ENCODE results near the gene RBMX. TPM values are rescaled to one million over a fixed set of nuclear protein-coding genes. Genes with fewer than 3 reads are reported as not detected.

RBMX gene
- total RNA-seq, 2 donors from 2014 or later: 170 to 211 TPM

DNA sequence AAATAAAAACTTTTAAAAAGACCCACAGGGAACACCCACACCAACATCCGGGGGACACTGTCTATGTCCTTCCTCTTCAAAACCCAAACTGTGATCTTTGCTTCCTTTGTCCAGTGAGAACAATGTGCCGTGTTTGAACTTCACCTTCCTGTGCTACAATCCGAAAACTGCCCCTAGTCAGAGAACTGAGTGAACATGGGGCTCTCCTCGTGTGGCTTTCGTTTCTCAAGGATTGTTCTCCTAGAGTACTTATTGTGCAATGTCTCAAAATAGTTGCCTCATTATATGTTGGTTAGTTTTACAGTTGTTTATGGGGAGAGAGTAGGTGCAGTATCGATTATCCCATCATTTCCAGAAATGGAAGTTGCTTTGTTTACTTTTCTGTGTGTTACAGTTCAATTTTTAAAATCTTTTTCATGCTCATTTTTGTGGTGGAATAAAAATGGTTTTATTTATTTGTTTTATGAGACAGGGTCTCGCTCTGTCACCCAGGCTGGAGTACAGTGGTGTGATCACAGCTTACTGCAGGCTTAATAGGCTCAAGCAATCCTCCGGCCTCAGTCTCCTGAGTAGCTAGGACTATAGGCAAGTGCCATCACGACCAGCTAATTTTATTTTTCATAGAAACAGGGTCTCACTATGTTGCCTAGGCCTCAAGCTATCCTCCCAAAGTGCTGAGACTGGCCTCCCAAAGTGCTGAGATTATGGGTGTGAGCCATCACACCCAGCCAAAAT is 29.9 kb downstream of the RBMX start:
- no peaks in the 10 kb centered on the region for H3K27me3 Mint-ChIP-seq
- peaks cover 6% of the 10 kb centered on the region for H3K36me3 Mint-ChIP-seq
- H3K27ac Mint-ChIP-seq: no peak overlapping the region
- ATAC-seq: no peak
- H3K4me3 Mint-ChIP-seq: no peak overlapping the region
- H3K4me1 Mint-ChIP-seq (ENCODE audit: low read depth in 2 of 2): peaks cover 3 to 7% of the 10 kb centered on the region in 2 donors
- no peaks in the 10 kb centered on the region for H3K9me3 Mint-ChIP-seq
- DNase-seq (ENCODE audit: low spot score): no peak

- Mint-ChIP-seq H3K36me3 (peaks cover 10% of the 10 kb centered on the region), H3K4me3 (no peak overlapping the region), H3K9me3 (no peaks in the 10 kb centered on the region), H3K27me3 (no peaks in the 10 kb centered on the region), H3K27ac (no peak overlapping the region), H3K4me1 (ENCODE audit: low read depth in 2 of 2) (peaks cover 3 to 5% of the 10 kb centered on the region in 2 donors)
- DNase-seq (ENCODE audit: low spot score) (no peak), ATAC-seq (no peak)
These were observed 31.1 kb downstream of the RBMX start for GRCh38 chrX:136849395-136849794.

GRCh38 chrX:136847874-136848273 is 32.7 kb downstream of the RBMX start:
- ATAC-seq (no peak), DNase-seq (ENCODE audit: low spot score) (no peak)
- H3K36me3 Mint-ChIP-seq: peaks cover 5% of the 10 kb centered on the region
- H3K4me1 Mint-ChIP-seq (ENCODE audit: low read depth in 2 of 2): peaks cover 0 to 3% of the 10 kb centered on the region in 2 donors
- H3K4me3 Mint-ChIP-seq: no peak overlapping the region
- no peaks in the 10 kb centered on the region for H3K27me3 Mint-ChIP-seq
- H3K27ac Mint-ChIP-seq: no peak overlapping the region
- no peaks in the 10 kb centered on the region for H3K9me3 Mint-ChIP-seq

GRCh38 chrX:136839196-136839595 is 41.3 kb downstream of the RBMX start:
- no peaks in the 10 kb centered on the region for H3K27me3 Mint-ChIP-seq
- no peak for ATAC-seq
- H3K4me3 Mint-ChIP-seq: no peak overlapping the region
- H3K9me3 Mint-ChIP-seq: no peaks in the 10 kb centered on the region
- H3K36me3 Mint-ChIP-seq: no peaks in the 10 kb centered on the region
- no peak overlapping the region for H3K27ac Mint-ChIP-seq
- peaks cover 0 to 3% of the 10 kb centered on the region in 2 donors for H3K4me1 Mint-ChIP-seq (ENCODE audit: low read depth in 2 of 2)
- no peak for DNase-seq (ENCODE audit: low spot score)

GRCh38 chrX:136835761-136836160 is 44.8 kb downstream of the RBMX start:
- no peak overlapping the region for H3K4me3 Mint-ChIP-seq
- H3K4me1 Mint-ChIP-seq (ENCODE audit: low read depth in 2 of 2): peaks cover 0 to 3% of the 10 kb centered on the region in 2 donors
- H3K36me3 Mint-ChIP-seq: no peaks in the 10 kb centered on the region
- no peak for ATAC-seq
- no peaks in the 10 kb centered on the region for H3K9me3 Mint-ChIP-seq
- DNase-seq (ENCODE audit: low spot score): no peak
- H3K27me3 Mint-ChIP-seq: no peaks in the 10 kb centered on the region
- H3K27ac Mint-ChIP-seq: no peak overlapping the region

DNA sequence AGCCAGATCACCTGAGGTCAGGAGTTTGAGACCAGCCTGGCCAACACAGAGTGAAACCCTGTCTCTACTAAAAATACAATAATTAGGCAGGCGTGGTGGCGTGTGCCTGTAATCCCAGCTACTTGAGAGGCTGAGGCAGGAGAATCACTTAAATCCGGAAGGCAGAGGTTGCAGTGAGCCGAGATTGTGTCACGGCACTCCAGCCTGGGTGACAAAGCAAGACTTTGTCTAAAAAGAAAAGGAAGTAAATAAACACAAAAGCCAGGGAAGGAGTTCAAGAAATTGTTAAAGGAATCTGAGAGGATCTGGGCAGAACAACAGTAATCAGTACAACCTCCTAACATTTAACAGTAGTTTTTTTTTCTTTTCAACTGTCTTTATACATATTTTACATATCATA is 51.1 kb downstream of the RBMX start:
- DNase-seq (ENCODE audit: low spot score) (no peak), ATAC-seq (no peak)
- H3K4me3 Mint-ChIP-seq: no peak overlapping the region
- H3K4me1 Mint-ChIP-seq (ENCODE audit: low read depth in 2 of 2): no peaks in the 10 kb centered on the region
- no peaks in the 10 kb centered on the region for H3K9me3 Mint-ChIP-seq
- H3K27ac Mint-ChIP-seq: no peak overlapping the region
- H3K27me3 Mint-ChIP-seq: no peaks in the 10 kb centered on the region
- H3K36me3 Mint-ChIP-seq: no peaks in the 10 kb centered on the region

DNA sequence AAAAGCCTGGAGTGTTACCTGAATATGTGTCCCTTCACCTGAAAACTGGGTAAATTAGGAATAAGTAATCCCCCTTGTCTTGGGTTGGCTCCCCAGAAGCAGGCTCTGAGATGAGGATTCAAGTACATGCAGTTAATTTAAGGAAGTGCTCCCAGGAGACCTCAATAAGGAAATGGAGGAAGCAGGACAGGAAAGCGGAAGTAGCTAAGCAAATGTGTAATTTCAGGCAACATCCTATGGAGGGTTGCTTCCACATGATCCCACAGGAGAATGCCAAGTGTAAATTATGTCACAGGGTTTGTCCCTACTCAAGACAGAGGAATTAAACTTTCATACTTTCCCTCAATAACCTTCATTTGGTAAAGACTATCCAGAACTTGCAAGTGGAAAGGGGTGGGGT is 51.7 kb downstream of the RBMX start:
- Mint-ChIP-seq H3K27ac (no peak overlapping the region), H3K9me3 (no peaks in the 10 kb centered on the region), H3K27me3 (no peaks in the 10 kb centered on the region), H3K4me3 (no peak overlapping the region), H3K4me1 (ENCODE audit: low read depth in 2 of 2) (no peaks in the 10 kb centered on the region), H3K36me3 (no peaks in the 10 kb centered on the region)
- no peak for DNase-seq (ENCODE audit: low spot score)
- ATAC-seq: no peak

GRCh38 chrX:136827026-136827425 is 53.5 kb downstream of the RBMX start:
- Mint-ChIP-seq H3K27me3 (no peaks in the 10 kb centered on the region), H3K27ac (no peak overlapping the region), H3K36me3 (no peaks in the 10 kb centered on the region), H3K9me3 (no peaks in the 10 kb centered on the region), H3K4me3 (no peak overlapping the region), H3K4me1 (ENCODE audit: low read depth in 2 of 2) (no peaks in the 10 kb centered on the region)
- no peak for ATAC-seq
- no peak for DNase-seq (ENCODE audit: low spot score)

GRCh38 chrX:136825771-136826170 is 54.8 kb downstream of the RBMX start:
- H3K27ac Mint-ChIP-seq: no peak overlapping the region
- peaks cover 0 to 2% of the 10 kb centered on the region in 2 donors for H3K27me3 Mint-ChIP-seq
- no peaks in the 10 kb centered on the region for H3K9me3 Mint-ChIP-seq
- no peak for DNase-seq (ENCODE audit: low spot score)
- no peak for ATAC-seq
- H3K4me3 Mint-ChIP-seq: no peak overlapping the region
- H3K4me1 Mint-ChIP-seq (ENCODE audit: low read depth in 2 of 2): no peaks in the 10 kb centered on the region
- H3K36me3 Mint-ChIP-seq: no peaks in the 10 kb centered on the region

Other genes starting within 250 kb of the RBMX start
- 10 to 100 TPM in 1 of 2 donors, 1 to 10 TPM in 1; 9.0 to 10.1 TPM for gene CD40LG, start 232.6 kb downstream of the RBMX start, total RNA-seq
- 10 to 100 TPM; 45.8 to 50.2 TPM for gene ARHGEF6, start 99.8 kb downstream of the RBMX start, total RNA-seq
- gene GPR101, start 153.3 kb upstream of the RBMX start, total RNA-seq: not detected

Measured in natural killer cell treated with Interleukin-12 subunit alpha and Interleukin-12 subunit beta and Interleukin-15 and Interleukin-18, amount 100 ng/mL, for 72 hours (primary cell).